BJ (cell line): ENCODE results near the gene HIVEP3. TPM values are rescaled to one million over a fixed set of nuclear protein-coding genes. Genes with fewer than 3 reads are reported as not detected.

Source experiments
- CTCF ChIA-PET: fragments of 350-600 bp; formaldehyde crosslinking; extraction: SDS; loops from one replicate; lab custom pipeline; 2021; ENCODE audit warnings: antibody characterized with exemption, inconsistent platforms; lab: Yijun Ruan, JAX
- POLR2A ChIA-PET: fragments of 300-600 bp; sonication (Branson Sonifier 250); formaldehyde crosslinking; extraction: SDS; loops from one replicate; lab custom pipeline; 2021; ENCODE audit warnings: antibody characterized with exemption; lab: Charles Lee
- DNase-seq: peaks from one replicate; pipeline ENCODE4 v3.0.0-alpha.2; 2011; ENCODE audit warnings: low read depth
- H3K27me3 ChIP-seq: 2 replicates; pipeline ENCODE4 v1.6.0; 2011; ENCODE audit warnings: low read length; ENCODE audit not compliant: control insufficient read depth, insufficient read depth
- H3K36me3 ChIP-seq: 2 replicates; pipeline ENCODE4 v1.5.1; 2011; ENCODE audit warnings: low read length; ENCODE audit not compliant: control insufficient read depth, insufficient read depth
- H3K4me3 ChIP-seq: 2 replicates; pipeline ENCODE4 v1.5.1; 2011; ENCODE audit warnings: low read depth, mild to moderate bottlenecking, control low read depth, low read length
- CTCF ChIP-seq: IDR thresholded peaks from 2 replicates; pipeline ENCODE4 v1.5.1; 2011; ENCODE audit warnings: low read depth, mild to moderate bottlenecking, control low read depth, inconsistent platforms, low read length, moderate library complexity; ENCODE audit not compliant: insufficient read depth
- polyA plus RNA-seq: library from polyadenylated mRNA; depleted of rRNA; stranded (reverse); fragments of >200 nt; gene quantifications from 2 replicates; pipeline ENCODE4 v1.2.3, GENCODE V29; 2011

HIVEP3 gene
- polyA plus RNA-seq, 1 experiment: 4.0 TPM

- CTCF ChIA-PET: interaction anchor here (1.5 kb wide), 1 partner anchor 124 kb away, joined by 4 read pairs; no protein-coding TSS in a partner anchor
These were observed 17.4 kb upstream of the HIVEP3 start for GRCh38 chr1:41936107-41936506.

GRCh38 chr1:41935226-41935625 is 16.5 kb upstream of the HIVEP3 start:
- POLR2A ChIA-PET: no interaction called here

More at GRCh38 chr1:41936107-41936506, 17.4 kb upstream of the HIVEP3 start:
- no peak overlapping the region for H3K4me3 ChIP-seq
- no peaks in the 10 kb centered on the region for H3K27me3 ChIP-seq
- POLR2A ChIA-PET: no interaction called here
- H3K36me3 ChIP-seq: no peaks in the 10 kb centered on the region
- TF ChIP-seq CTCF: no peak
- no peak for DNase-seq

DNA sequence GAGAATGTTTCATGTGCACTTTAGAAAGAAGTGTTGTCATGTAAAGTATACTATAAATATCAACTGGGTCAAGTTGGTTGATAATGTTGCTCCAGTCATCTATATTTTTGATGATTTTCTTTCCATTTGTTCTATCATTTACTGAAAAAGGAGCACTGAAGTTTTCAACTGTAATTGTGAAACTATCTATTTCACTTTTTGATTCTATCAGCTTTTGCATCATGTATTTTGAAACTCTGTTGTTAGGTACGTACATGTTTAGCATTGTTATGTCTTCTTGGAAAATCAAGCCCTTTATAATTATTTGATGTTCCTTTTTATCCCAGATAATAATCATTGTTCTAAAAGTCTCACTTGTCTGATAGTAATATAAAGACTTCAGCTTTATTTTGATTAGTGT is 14.4 kb upstream of the HIVEP3 start:
- TF ChIP-seq CTCF: no peak
- no peaks in the 10 kb centered on the region for H3K36me3 ChIP-seq
- no peak overlapping the region for H3K4me3 ChIP-seq
- CTCF ChIA-PET: interaction anchor here (0.7 to 1.0 kb wide), 2 partner anchors 30 to 43 kb away, joined by 3 read pairs; no protein-coding TSS in a partner anchor
- DNase-seq: no peak
- no peaks in the 10 kb centered on the region for H3K27me3 ChIP-seq
- POLR2A ChIA-PET: no interaction called here

More at GRCh38 chr1:41935226-41935625, 16.5 kb upstream of the HIVEP3 start:
- Histone ChIP-seq H3K27me3 (no peaks in the 10 kb centered on the region), H3K36me3 (no peaks in the 10 kb centered on the region), H3K4me3 (no peak overlapping the region)
- no peak for TF ChIP-seq CTCF
- CTCF ChIA-PET: interaction anchor here (1.3 to 1.5 kb wide), 2 partner anchors 16 to 123 kb away, joined by 3 to 4 read pairs; no protein-coding TSS in a partner anchor
- DNase-seq: peak; percentile 66

DNA sequence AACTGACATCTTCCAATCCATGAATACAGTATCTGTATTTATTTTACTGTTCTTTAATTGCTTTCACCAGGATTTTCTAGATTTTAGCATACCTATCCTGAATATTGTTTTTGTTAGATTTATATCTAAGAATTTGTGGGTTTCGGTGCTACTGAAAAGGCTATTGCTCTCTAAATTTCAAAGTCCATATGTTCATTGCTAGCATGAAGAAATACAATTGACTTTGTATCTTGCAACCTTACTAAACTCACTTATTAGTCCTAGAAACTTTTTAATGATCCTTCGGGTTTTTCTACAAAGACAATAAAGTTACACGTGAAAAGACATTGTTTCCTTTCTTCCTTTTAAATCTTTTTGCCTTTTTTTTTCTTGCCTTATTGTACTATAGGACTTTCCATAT is 12.9 kb upstream of the HIVEP3 start:
- Histone ChIP-seq H3K4me3 (no peak overlapping the region), H3K36me3 (no peaks in the 10 kb centered on the region), H3K27me3 (no peaks in the 10 kb centered on the region)
- ChIA-PET POLR2A (no interaction called here), CTCF (no interaction called here)
- TF ChIP-seq CTCF: no peak
- no peak for DNase-seq

- no peak overlapping the region for H3K4me3 ChIP-seq
- no peak for DNase-seq
- POLR2A ChIA-PET: interaction anchor here (0.6 kb wide), 1 partner anchor 25 kb away, joined by 3 read pairs; no protein-coding TSS in a partner anchor
- H3K36me3 ChIP-seq: no peaks in the 10 kb centered on the region
- CTCF ChIA-PET: interaction anchor here (1.2 to 1.6 kb wide), 2 partner anchors 18 to 115 kb away, joined by 3 to 4 read pairs; no protein-coding TSS in a partner anchor
- H3K27me3 ChIP-seq: no peaks in the 10 kb centered on the region
- TF ChIP-seq CTCF: no peak
These were observed 8.4 kb upstream of the HIVEP3 start for GRCh38 chr1:41927118-41927517.
